Left colon (tissue), 2 donors: ENCODE measurements around the gene PET100. TPM values are rescaled to one million over a fixed set of nuclear protein-coding genes. Genes with fewer than 3 reads are reported as not detected.

Experiments
- ATAC-seq: fragments of 200-7000 bp; cut with Tn5 transposase; one replicate; pipeline ENCODE4 v1.9.1; 2020; ENCODE audit warnings: mild to moderate bottlenecking, moderate library complexity
- DNase-seq, 2 donors: peaks; one replicate each; pipeline ENCODE4 v3.0.0-alpha.2; 2020
- intact Hi-C, 2 donors: fragments of 100-400 bp; cut with DNase I in 1 of 2; cut with micrococcal nuclease in 1 of 2; formaldehyde crosslinking; loops; one replicate each; pipeline versions ENCODE4 v1.11.2 to v1.14.0; 2022; cut with DNase I, micrococcal nuclease
- microRNA-seq, 2 donors: library from miRNA; unstranded; fragments of <30 nt; microRNA quantifications; one replicate each; pipeline versions ENCODE4 v1.1.0 to v1.2.0, GENCODE V29; 2020
- total RNA-seq, 2 donors: library from RNA; stranded (reverse); fragmentation: NEBNext Ultra II Directional; extraction: Animal tissue kit (Norgen Biotek cat#: 25700); gene quantifications; one replicate each; pipeline ENCODE4 v1.2.1, GENCODE V29; 2021
- donor health status: DM: no; HTN: no; CAD: no.
- donor health status: DM: yes; HTN: yes; CAD: no.

PET100 gene
- total RNA-seq, 2 donors from 2014 or later: 100 to 123 TPM

DNA sequence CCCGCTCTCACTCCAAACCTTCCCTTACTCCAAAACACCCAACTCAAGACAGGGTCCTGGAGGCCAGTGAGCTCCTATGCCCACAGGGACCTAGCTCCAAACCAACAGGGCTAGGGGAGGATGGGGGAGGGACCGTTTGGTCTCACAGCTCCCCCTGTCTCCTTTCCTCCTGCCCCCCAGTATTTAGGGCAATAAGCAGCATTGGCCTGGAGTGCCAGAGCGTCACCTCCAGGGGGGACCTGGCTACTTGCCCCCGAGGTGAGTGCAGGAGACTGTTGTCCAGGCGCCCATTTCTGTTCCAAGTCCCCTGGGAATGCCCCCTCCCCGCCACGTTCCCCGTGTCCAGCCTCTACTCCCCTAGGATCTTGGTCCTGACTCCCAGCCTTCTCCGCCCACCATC lies 40.0 kb downstream of the PET100 start:
- DNase-seq (no peak), ATAC-seq (no peak)
- intact Hi-C loops: no loop called here

DNA sequence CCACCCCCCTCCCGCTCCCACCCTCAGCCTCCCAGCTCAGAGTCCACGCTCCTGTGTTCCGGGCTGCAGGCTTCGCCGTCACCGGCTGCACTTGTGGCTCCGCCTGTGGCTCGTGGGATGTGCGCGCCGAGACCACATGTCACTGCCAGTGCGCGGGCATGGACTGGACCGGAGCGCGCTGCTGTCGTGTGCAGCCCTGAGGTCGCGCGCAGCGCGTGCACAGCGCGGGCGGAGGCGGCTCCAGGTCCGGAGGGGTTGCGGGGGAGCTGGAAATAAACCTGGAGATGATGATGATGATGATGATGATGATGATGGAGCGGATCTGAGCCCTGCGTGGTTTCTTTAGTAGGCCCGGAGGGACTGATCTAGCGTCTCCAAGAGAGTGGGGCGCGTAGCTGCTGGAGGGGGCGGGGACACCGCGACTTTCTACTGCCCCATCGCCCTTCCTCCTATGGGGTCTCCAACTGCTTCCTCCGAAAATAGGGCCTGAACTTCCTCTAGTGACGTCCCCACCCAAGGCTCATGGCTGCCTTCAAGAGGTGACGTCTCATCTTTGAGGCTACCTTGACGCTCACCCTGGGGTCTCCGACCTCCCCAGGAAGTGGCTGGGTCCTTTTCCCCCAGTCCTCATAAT lies 40.7 kb downstream of the PET100 start:
- no peak for ATAC-seq
- no peak for DNase-seq
- intact Hi-C loops: no loop called here

DNA sequence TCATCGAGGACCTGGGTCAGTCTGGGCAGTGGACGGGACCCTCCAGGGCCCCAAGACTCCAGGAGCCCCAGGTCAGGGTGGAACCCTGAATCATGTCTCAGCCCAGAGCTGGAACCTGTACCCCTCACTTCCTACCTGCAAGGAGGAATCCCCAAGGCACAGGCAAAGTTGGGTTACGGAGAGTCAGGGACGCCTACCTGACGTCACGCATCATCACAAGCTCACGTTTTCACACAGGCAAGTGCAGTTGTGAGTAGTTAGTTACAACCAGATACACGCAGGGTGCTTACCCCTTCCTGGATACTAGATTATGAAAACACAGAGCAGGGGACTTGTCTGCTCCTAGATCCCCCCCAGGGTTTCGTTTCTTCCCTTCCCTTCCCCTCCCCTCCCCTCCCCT lies 41.2 kb downstream of the PET100 start:
- no peak for ATAC-seq
- intact Hi-C loops: no loop called here
- DNase-seq: no peak

DNA sequence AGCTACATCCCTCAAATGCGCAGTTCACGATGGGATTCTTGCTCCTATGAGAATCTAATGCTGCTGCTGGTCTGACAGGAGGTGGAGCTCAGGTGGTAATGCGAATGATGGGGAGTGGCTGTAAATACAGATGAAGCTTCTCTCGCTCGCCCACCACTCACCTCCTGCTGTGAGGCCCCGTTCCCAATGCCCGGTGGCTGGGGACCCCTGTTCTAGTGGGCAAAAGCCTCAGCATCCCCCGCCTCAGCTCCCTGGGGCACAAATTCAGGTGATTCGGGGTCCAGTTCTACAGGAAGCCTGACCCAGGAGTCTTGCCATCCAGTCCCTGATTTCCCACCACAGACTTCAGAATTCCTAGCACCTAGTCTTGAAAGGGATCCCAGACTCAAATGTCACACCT lies 42.9 kb downstream of the PET100 start:
- no peak for ATAC-seq
- DNase-seq: no peak
- intact Hi-C loops: no loop called here

DNA sequence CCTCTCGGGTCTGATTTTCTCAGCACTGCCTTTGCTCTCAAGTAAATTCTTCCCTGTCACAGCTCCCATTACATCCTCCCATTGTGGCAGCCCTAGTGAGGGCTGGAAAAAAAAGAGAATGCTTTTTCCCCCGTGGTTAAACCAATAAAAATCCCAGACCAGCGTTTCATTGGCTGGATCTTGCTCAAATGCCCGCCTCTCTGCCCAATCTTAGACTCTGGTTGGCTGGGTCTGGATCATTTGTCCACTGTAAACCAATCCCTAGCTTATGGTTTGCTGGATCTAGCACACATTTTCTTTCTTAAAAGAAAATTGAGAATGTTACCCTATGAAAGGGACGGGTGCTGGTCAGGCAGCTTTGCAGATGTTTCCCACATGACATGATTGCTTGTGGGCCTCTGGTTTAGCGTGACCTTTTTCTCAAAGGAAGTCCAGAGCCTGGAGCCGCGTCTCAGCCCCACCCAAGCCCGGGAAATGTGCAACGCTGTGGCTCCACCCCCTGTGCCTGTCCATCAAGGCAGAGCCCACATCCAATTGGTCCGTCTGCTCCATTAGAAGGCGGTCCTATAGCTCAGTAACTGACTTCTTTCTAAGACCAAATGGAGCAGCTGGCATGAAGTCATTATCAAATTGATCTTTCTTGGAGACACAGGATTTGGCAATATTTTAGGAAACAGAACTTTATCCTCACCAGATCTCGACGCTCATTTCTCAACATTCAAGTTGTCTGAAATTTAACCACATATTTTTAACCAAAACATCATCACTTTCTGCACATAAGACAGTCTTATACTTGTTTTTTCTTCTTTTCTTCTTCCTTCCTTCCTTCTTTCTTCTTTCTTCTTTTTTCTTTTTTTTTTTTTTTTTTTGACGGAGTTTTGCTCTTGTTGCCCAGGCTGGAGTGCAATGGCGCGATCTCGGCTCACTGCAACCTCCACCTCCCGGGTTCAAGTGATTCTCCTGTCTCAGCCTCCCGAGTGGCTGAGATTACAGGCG lies 44.7 kb downstream of the PET100 start:
- intact Hi-C loops: no loop called here
- DNase-seq (peak; percentile 70 to 74), ATAC-seq (peak; percentile 96)

DNA sequence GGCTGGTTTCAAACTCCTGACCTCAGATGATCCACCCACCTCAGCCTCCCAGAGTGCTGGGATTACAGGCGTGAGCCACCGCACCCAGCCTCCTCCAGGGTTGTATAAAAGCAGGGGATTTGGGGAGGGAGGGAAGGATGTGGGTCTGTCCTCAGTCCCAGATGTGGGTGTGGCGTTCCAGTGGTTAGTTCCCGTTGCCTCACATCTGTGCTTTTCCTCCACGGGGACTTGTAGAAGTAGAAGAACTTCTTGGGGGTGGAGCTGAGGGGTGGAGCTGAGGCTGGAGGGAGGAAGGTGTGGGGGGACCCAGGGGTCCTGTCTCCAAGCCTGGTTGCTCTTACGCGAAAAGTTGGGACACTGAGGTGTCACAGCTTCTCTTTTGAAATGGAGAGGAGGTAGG lies 46.8 kb downstream of the PET100 start:
- DNase-seq (no peak), ATAC-seq (no peak)
- intact Hi-C loops: no loop called here

DNA sequence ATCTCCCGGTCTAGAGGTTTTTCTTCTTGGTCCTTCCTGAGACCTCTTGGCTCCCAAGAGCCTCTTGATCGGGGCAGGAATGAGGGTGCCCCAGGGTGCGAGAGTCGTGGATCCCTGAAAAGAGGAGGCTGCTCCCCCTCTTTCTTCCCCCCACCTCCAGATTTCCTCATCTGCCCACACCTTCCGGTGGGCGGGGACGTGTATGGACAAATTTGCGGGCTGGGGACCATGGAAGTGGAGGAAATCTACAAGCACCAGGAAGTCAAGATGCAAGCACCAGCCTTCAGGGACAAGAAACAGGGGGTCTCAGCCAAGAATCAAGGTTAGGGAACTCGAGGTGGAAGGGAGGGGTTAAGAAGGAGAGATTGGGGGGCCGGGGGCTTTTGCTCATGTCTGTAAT lies 47.3 kb downstream of the PET100 start, which contains the start of gene MCEMP1:
Gene MCEMP1, plus strand, starts transcription at position 237 of the 400 bp plus-strand sequence. Its CDS starts 31 bp downstream, at position 268.
- DNase-seq: no peak
- no peak for ATAC-seq
- intact Hi-C loops: no loop called here

DNA sequence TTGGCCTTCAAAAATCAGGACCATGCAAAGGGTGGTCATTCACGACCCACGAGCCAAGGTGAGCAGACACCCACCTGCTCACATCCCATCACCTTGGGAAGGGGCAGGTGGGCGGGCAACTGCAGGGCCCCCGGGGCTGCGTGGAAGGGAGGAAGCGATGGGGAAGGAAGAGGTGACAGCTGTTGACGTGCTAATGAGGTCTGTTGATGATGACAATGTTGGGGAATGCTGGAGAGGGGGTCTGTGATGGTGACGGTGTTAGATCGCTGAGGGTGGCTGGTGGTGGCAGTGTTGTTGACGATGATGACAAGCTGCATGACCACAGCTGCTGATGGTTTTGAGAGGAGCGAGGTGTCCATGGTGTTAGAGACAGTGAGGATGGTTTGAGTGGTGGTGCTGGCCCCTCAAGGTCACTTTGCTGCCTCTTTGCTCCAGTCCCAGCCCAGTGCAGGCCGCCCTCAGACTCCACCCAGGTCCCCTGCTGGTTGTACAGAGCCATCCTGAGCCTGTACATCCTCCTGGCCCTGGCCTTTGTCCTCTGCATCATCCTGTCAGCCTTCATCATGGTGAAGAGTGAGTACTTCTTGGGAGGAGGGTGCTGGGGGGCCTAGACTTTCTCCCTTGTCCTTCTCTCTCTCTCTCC lies 48.2 kb downstream of the PET100 start:
- no peak for ATAC-seq
- intact Hi-C loops: no loop called here
- no peak for DNase-seq

DNA sequence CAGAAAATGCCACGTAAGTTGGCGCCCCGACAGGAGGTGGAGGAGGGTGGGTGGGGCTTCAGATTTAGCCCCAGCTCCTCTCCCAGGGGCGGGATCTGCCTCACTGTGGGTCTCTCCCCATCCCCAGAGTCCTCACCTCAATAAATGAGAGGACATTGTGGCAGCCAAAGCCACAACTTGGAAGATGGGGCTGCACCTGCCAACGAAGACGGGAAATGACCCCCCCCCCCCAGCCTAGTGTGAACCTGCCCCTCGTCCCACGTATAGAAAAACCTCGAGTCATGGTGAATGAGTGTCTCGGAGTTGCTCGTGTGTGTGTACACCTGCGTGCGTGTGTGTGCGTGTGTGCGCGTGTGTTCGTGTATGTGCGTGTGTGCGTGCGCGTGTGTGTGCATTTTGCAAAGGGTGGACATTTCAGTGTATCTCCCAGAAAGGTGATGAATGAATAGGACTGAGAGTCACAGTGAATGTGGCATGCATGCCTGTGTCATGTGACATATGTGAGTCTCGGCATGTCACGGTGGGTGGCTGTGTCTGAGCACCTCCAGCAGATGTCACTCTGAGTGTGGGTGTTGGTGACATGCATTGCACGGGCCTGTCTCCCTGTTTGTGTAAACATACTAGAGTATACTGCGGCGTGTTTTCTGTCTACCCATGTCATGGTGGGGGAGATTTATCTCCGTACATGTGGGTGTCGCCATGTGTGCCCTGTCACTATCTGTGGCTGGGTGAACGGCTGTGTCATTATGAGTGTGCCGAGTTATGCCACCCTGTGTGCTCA lies 49.6 kb downstream of the PET100 start:
- ATAC-seq: peak; percentile 42
- peak; percentile 44 to 51 for DNase-seq
- intact Hi-C loops: no loop called here

DNA sequence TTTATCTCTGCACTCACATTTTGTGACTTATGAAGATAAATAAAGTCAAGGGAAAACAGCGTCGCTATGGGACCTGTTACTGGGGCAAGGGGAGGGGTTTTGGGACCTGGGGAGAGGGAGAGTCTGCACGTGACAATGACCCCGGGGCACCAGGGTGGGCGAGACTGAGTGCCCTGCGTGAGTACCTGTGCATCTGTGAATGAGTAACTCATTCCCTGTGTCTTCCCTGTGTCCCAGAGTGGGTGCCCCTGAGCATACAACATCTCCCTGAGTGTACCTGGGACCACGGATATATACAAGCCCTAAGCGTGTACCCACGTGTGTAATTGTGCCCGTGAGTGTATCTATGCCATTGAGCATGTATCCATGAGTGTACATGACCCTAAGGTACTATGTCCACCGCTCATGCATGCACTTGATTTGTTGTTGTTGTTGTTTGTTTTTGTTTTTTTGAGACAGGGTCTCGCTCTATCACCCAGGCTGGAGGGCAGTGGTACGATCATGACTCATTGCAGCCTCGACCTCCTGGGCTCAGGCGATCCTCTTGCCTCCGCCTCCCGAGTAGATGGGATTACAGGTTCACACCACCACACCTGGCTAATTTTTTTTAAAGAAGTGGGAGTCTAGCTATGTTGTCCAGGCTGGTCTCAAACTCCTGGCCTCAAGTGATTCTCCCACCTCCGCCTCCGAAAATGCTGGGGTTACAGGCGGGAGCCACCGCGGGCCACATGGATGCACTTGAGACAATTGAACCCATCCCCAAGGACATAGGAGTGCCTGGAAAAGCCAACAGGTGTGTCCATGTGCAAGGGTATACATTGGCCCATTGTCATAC lies 50.4 kb downstream of the PET100 start:
- intact Hi-C loops: no loop called here
- no peak for ATAC-seq

DNA sequence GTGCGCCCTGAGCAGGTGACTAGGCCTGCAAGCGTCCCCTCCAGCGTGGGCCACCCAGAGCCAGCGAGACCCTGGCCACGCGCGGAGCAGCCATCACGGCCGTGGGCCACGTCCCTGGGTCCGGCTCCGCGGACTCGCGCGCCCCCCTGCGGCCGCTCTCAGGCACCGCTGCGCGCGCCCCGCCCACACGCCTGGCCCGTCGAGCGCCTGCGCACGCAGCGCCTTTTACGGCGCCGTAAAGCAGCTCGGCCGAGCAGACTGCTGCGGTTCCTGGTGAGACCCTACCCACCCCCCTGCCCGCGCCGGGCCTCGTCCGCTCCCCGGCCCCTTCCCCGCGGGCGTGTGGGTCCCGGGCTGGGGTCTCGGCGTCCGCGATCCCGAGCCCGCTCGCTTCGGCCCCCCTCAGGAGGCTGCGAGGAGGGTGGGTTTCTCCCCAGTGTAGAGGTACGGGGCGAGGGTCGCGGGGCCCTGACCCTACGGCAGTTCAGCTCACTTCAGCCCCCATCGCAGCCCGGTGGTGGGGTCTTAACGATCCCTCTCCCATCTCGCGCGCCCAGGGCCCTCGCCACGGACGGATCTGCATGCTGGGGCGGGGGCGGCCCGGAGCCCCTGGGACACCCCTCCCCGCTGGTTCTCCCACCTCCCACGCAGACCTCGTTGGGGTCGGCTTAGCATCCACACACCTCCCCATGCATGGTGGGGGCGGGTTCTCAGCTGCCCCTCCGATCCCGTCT lies 51.2 kb downstream of the PET100 start, which contains the start of gene TRAPPC5:
Gene TRAPPC5, plus strand, starts transcription at position 228 of the 734 bp plus-strand sequence. CDS start 1,421 bp downstream, outside the sequence.
- intact Hi-C loops: no loop called here
- DNase-seq (peak; percentile 75 to 93), ATAC-seq (peak; percentile 84)

More for the DNA sequence above, 50.4 kb downstream of the PET100 start:
- DNase-seq: no peak

Small RNA genes lying within 50 kb of the gene (microRNA-seq; reads per million reads assigned to microRNA genes)
- gene MIR6792: 0 to 0.53 reads per million in 2 donors

Other genes with a start within 250 kb of the PET100 start
- 10 to 100 TPM in 1 of 2 donors, 1 to 10 TPM in 1; 9.0 to 10.8 TPM for gene PEX11G, start 140.8 kb upstream of the PET100 start, total RNA-seq
- 10 to 100 TPM; 37.8 to 56.2 TPM for gene ZNF358, start 113.7 kb upstream of the PET100 start, total RNA-seq
- gene MCOLN1, start 107.2 kb upstream of the PET100 start, total RNA-seq: 10 to 100 TPM; 22.2 to 31.6 TPM
- 100 to 1,000 TPM in 1 of 2 donors, 10 to 100 TPM in 1; 87.8 to 107 TPM for gene PNPLA6, start 94.1 kb upstream of the PET100 start, total RNA-seq
- gene CAMSAP3, start 33.9 kb upstream of the PET100 start, total RNA-seq: 10 to 100 TPM; 51.1 to 52.4 TPM
- gene XAB2, start 248 bp upstream of the PET100 start, total RNA-seq: 10 to 100 TPM; 23.6 to 29.4 TPM
- under 1 TPM in 1 of 2 donors, not detected in 1; 0.73 TPM for gene PCP2, start 3.9 kb downstream of the PET100 start, total RNA-seq
- 100 to 1,000 TPM; 186 to 209 TPM for gene STXBP2, start 7.3 kb downstream of the PET100 start, total RNA-seq
- not detected for gene RETN, start 39.3 kb downstream of the PET100 start, total RNA-seq
- not detected for gene MCEMP1, start 47.3 kb downstream of the PET100 start, total RNA-seq
- 100 to 1,000 TPM; 107 to 108 TPM for gene TRAPPC5, start 51.0 kb downstream of the PET100 start, total RNA-seq
- under 1 TPM; 0.27 to 0.64 TPM for gene FCER2, start 72.3 kb downstream of the PET100 start, total RNA-seq
- 1 to 10 TPM in 1 of 2 donors, not detected in 1; 1.3 TPM for gene CLEC4G, start 102.3 kb downstream of the PET100 start, total RNA-seq
- gene CD209, start 117.7 kb downstream of the PET100 start, total RNA-seq: 10 to 100 TPM in 1 of 2 donors, 1 to 10 TPM in 1; 2.6 to 12.1 TPM
- gene CLEC4M, start 133.4 kb downstream of the PET100 start, total RNA-seq: not detected
- 10 to 100 TPM; 10.5 to 13.1 TPM for gene EVI5L, start 200.4 kb downstream of the PET100 start, total RNA-seq
- gene PRR36, start 244.6 kb downstream of the PET100 start, total RNA-seq: under 1 TPM; 0.22 to 0.46 TPM